Cardiac fibroblast (primary cell): Measurements from ENCODE around the gene RHOT2.

Source experiments
- DNase-seq, 2 donors: peaks; one replicate each; pipeline versions ENCODE4 v3.0.0 to v3.0.0-alpha.2; 2010; ENCODE audit warnings: low read depth in 2 of 2
- H3K4me3 ChIP-seq, 2 donors: replicated peaks in 1 of 2; 1 replicate in 1 of 2; 2 replicates in 1 of 2; pipeline ENCODE4 v1.5.1; 2011; ENCODE audit warnings: low read depth in 2 of 2, low read length in 2 of 2, mild to moderate bottlenecking in 2 of 2, moderate library complexity in 1 of 2
- TF ChIP-seq, protein P1 (sequence below): IDR thresholded peaks from one replicate; pipeline ENCODE4 v1.5.1; 2011; ENCODE audit warnings: low read depth, mild to moderate bottlenecking, low read length, inconsistent platforms

The RHOT2 gene

DNA sequence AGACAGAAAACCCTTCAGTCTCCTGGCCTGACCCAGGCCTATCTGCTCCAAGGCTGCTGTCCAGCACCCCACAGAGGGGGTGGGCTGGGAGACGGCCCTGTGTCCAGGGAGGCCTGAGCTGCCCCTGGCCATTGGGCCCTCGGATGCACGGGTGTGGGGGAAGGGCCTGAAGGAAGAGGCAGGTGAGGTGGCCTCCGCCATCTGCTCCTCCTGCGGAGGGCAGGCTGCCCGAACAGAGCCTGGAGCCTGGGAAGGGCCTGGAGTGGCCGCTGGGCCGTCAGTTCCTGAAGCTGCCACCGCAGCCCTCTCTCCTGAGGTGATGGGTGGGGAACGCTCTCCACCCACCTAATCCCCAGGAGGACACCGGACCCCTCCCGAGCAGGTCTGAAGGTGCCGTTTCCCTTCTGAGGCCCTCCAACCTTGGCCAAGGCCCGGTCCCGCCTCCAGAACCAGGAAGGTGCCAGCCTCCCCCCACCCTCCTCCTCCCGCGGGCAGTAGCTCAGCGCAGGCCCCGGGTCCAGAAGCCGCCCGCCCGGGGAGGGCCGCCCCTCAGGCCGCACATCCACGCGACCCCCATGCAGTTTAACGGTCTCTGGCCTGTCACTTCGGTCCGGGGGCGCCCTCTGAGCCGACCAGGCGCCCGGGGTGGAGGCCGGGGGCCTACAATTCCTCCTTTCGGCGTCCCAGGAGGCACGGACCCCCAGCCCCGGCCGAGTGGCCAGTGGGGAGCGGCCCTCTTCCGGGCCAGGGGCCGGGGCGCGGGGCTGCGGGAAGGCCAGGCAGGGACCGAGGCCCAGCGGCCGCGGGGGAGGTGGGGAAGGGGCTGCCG, 36.8 kb downstream of the RHOT2 start:
- TF ChIP-seq, protein P1, sequence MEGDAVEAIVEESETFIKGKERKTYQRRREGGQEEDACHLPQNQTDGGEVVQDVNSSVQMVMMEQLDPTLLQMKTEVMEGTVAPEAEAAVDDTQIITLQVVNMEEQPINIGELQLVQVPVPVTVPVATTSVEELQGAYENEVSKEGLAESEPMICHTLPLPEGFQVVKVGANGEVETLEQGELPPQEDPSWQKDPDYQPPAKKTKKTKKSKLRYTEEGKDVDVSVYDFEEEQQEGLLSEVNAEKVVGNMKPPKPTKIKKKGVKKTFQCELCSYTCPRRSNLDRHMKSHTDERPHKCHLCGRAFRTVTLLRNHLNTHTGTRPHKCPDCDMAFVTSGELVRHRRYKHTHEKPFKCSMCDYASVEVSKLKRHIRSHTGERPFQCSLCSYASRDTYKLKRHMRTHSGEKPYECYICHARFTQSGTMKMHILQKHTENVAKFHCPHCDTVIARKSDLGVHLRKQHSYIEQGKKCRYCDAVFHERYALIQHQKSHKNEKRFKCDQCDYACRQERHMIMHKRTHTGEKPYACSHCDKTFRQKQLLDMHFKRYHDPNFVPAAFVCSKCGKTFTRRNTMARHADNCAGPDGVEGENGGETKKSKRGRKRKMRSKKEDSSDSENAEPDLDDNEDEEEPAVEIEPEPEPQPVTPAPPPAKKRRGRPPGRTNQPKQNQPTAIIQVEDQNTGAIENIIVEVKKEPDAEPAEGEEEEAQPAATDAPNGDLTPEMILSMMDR, result no peak
- peak overlapping the region in 1 of 2 donors; percentile 24 for H3K4me3 ChIP-seq
- no peak for DNase-seq

- TF ChIP-seq, protein P1, result no peak
- peak within 1 kb of the TSS in 1 of 2 donors; percentile 24 for H3K4me3 ChIP-seq
- DNase-seq, result no peak
Measured at GRCh38 chr16:705431-706188, 37.7 kb downstream of the RHOT2 start, which contains the start of gene FBXL16. TSS of gene FBXL16 (minus strand) at chr16:705801. CDS start at chr16:697405, 8,396 bp downstream.

DNA sequence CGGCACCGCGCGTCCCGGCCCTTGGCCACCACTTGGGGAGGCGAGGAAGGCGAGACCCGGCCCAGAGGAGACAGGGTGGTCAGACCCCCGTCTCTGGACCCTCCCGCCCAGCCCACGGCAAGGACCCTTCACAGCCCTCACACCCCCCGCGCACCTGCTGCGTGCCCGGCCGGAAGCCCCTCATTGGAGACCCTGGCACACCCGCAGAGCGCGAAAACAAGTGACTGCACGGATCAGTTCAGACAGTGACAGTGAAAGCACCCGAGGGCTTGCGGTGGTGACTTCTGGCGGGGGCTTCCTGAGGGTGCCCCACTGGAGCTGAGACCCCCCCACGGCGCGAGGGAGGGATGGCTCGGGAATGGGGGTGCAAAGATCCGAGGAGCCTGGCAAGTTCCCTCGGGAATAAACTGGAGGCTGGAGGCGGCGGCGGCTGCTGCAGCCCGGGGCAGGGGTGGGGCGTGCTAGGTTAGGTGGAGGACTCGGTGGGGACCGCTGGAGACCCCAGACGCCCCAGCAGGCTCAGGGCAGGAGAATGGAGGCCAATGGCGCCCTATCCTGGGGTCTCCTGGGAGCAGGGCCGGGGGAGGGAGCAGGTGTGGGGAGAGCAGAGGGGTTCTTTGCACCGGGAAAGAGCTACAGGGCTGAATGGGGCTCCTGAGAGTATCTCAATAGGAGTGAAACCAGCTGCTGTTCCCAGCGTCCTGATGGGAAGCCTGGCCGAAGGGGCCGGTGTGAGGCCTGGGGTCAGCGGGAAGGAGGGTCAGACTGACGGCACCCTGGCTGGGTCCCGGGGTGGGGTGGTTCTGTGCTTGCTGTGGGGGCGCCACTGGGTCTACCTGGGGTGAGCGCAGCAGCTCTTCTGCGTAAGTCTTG, 38.5 kb downstream of the RHOT2 start:
- no peak overlapping the region for H3K4me3 ChIP-seq
- DNase-seq, result no peak
- TF ChIP-seq, protein P1, result no peak

- TF ChIP-seq, protein P1, result no peak
- no peak overlapping the region for H3K4me3 ChIP-seq
- DNase-seq, result no peak
Measured at GRCh38 chr16:707062-707538, 39.2 kb downstream of the RHOT2 start.

DNA sequence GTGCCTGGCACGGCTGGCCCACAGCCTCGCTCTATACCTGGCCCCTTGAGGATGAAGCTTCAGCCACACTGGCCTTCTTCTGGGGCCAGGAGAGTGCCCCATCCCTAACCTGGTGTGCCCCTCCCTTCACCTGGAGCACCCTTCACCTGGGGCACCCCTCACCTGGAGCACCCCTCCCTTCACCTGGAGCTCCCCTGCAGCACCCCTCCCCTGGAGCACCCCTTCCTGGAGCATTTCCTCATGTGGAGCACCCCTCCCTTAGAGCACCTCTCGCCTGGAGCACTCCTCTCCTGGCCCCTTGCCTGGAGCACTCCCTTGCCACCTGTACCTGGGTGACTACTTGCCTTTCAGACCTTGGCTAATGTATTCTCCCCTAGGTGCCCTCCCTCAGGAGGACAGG, 40.1 kb downstream of the RHOT2 start:
- TF ChIP-seq, protein P1, result no peak
- no peak overlapping the region for H3K4me3 ChIP-seq
- no peak for DNase-seq

GRCh38 chr16:708959-709358, 41.0 kb downstream of the RHOT2 start:
- DNase-seq, result no peak
- no peak overlapping the region for H3K4me3 ChIP-seq
- TF ChIP-seq, protein P1, result no peak
